HG03432 (cell line): ENCODE measurements around the gene HMOX1.
"Not testable (repeated sequence)": the region's sequence is repeated elsewhere in the genome, so short reads cannot be mapped to it uniquely, and the experiment has no call there.

ENCODE experiments used
- ATAC-seq: cut with Tn5 transposase; IDR thresholded peaks from one replicate; pipeline ENCODE4 v1.9.1; 2021; ENCODE audit warnings: mild to moderate bottlenecking, moderate library complexity; ENCODE audit not compliant: unreplicated experiment

Gene HMOX1

GRCh38 chr22:35430897-35431322, 50.0 kb downstream of the HMOX1 start:
- no peak for ATAC-seq

- no peak for ATAC-seq
These were observed 50.8 kb downstream of the HMOX1 start for GRCh38 chr22:35431483-35432227.

- no peak for ATAC-seq
These were observed 51.5 kb downstream of the HMOX1 start for GRCh38 chr22:35432228-35432905.

GRCh38 chr22:35434061-35434710, 53.3 kb downstream of the HMOX1 start:
- no peak for ATAC-seq

GRCh38 chr22:35435201-35435740, 54.4 kb downstream of the HMOX1 start:
- ATAC-seq = no peak

- ATAC-seq = no peak
These were observed 55.5 kb downstream of the HMOX1 start for GRCh38 chr22:35436421-35436820.

GRCh38 chr22:35437049-35437448, 56.2 kb downstream of the HMOX1 start:
- no peak for ATAC-seq

- not testable (repeated sequence) for ATAC-seq
These were observed 57.9 kb downstream of the HMOX1 start for GRCh38 chr22:35438673-35439364.

GRCh38 chr22:35439365-35439717, 58.4 kb downstream of the HMOX1 start:
- ATAC-seq = no peak

GRCh38 chr22:35440129-35440528, 59.2 kb downstream of the HMOX1 start:
- no peak for ATAC-seq

GRCh38 chr22:35441489-35442100, 60.7 kb downstream of the HMOX1 start:
- no peak for ATAC-seq

GRCh38 chr22:35442471-35442870, 61.6 kb downstream of the HMOX1 start:
- ATAC-seq = no peak

- ATAC-seq = no peak
These were observed 62.4 kb downstream of the HMOX1 start for GRCh38 chr22:35443338-35443737.
